Sigmoid colon (tissue), 4 donors: ENCODE measurements around the gene MARK3.

Experiments
- CTCF ChIP-seq, 4 experiments: fragments of 450-650 bp in 3 of 4; fragments of 200-600 bp in 1 of 4; IDR thresholded peaks; one replicate each; pipeline ENCODE4 v1.5.1; 2016 to 2019; ENCODE audit warnings: antibody characterized with exemption in 4 of 4, mild to moderate bottlenecking in 3 of 4, moderate library complexity in 2 of 4
- EP300 ChIP-seq, 4 donors: sonication (generic); formaldehyde crosslinking; IDR thresholded peaks; one replicate each; pipeline ENCODE4 v1.6.1; 2017; ENCODE audit warnings: antibody characterized with exemption in 4 of 4

- no peak for TF ChIP-seq CTCF (IDR thresholded peaks at IDR 0.05)
- TF ChIP-seq EP300 (IDR thresholded peaks at IDR 0.05): no peak
Observed at GRCh38 chr14:103460415-103460814, 75.2 kb downstream of the MARK3 start.
